Peyer's patch (tissue), 4 donors: ENCODE measurements around the gene CDK6. TPM values are rescaled to one million over a fixed set of nuclear protein-coding genes. Genes with fewer than 3 reads are reported as not detected.

Source experiments
- DNase-seq, 3 donors: peaks; one replicate each; pipeline ENCODE4 v3.0.0-alpha.2; 2017 to 2019
- H3K27ac ChIP-seq, 4 donors: fragments of 200-600 bp; sonication (generic); one replicate each; pipeline ENCODE4 v1.5.1; 2016 to 2019
- H3K27me3 ChIP-seq, 2 donors: fragments of 200-600 bp; sonication (generic); one replicate each; pipeline ENCODE4 v1.5.1; 2019
- H3K36me3 ChIP-seq, 3 donors: fragments of 200-600 bp; sonication (generic); one replicate each; pipeline ENCODE4 v1.5.1; 2016 to 2019
- H3K4me1 ChIP-seq, 4 donors: fragments of 200-600 bp; sonication (generic); one replicate each; pipeline ENCODE4 v1.5.1; 2016 to 2019
- H3K4me3 ChIP-seq, 4 donors: fragments of 200-600 bp; sonication (generic); 1 replicate in 3 of 4; 2 replicates in 1 of 4; pipeline ENCODE4 v1.5.1; 2016 to 2019; ENCODE audit warnings: mild to moderate bottlenecking in 1 of 4
- H3K9me3 ChIP-seq, 4 donors: fragments of 200-600 bp; sonication (generic); one replicate each; pipeline ENCODE4 v1.5.1; 2016 to 2019; ENCODE audit warnings: mild to moderate bottlenecking in 1 of 4
- POLR2A ChIP-seq, 2 donors: fragments of 450-650 bp; IDR thresholded peaks; one replicate each; pipeline ENCODE4 v1.5.1; 2017; ENCODE audit warnings: antibody characterized with exemption in 2 of 2, mild to moderate bottlenecking in 2 of 2, moderate library complexity in 2 of 2
- total RNA-seq, 4 donors: library from RNA; depleted of rRNA; stranded (reverse); fragments of >200 nt; gene quantifications; one replicate each; pipeline ENCODE4 v1.1.0, GENCODE V29; 2016
- TF ChIP-seq, protein P1 (sequence below), 6 experiments: fragments of 450-650 bp in 4 of 6; fragments of 200-600 bp in 2 of 6; sonication (generic) in 1 of 6; IDR thresholded peaks; one replicate each; pipeline ENCODE4 v1.5.1; 2017 to 2019; ENCODE audit warnings: antibody characterized with exemption in 6 of 6, mild to moderate bottlenecking in 3 of 6, moderate library complexity in 1 of 6

The CDK6 gene
- total RNA-seq, 4 donors from 2014 or later: 25.6 to 75.1 (median 55.4) TPM

GRCh38 chr7:92722541-92722940 lies 113.8 kb downstream of the CDK6 start:
- TF ChIP-seq, protein P1, sequence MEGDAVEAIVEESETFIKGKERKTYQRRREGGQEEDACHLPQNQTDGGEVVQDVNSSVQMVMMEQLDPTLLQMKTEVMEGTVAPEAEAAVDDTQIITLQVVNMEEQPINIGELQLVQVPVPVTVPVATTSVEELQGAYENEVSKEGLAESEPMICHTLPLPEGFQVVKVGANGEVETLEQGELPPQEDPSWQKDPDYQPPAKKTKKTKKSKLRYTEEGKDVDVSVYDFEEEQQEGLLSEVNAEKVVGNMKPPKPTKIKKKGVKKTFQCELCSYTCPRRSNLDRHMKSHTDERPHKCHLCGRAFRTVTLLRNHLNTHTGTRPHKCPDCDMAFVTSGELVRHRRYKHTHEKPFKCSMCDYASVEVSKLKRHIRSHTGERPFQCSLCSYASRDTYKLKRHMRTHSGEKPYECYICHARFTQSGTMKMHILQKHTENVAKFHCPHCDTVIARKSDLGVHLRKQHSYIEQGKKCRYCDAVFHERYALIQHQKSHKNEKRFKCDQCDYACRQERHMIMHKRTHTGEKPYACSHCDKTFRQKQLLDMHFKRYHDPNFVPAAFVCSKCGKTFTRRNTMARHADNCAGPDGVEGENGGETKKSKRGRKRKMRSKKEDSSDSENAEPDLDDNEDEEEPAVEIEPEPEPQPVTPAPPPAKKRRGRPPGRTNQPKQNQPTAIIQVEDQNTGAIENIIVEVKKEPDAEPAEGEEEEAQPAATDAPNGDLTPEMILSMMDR (IDR thresholded peaks at IDR 0.05): no peak
- TF ChIP-seq POLR2A (IDR thresholded peaks at IDR 0.05): no peak
- DNase-seq: no peak
- H3K27me3 ChIP-seq: no peaks in the 10 kb centered on the region
- no peak overlapping the region for H3K4me3 ChIP-seq
- peaks cover 0 to 10% (median 1%) of the 10 kb centered on the region in 4 donors for H3K4me1 ChIP-seq
- H3K9me3 ChIP-seq: no peaks in the 10 kb centered on the region
- H3K27ac ChIP-seq: no peak overlapping the region
- peaks cover 0 to 18% (median 0%) of the 10 kb centered on the region in 3 donors for H3K36me3 ChIP-seq

- Histone ChIP-seq H3K4me1 (peaks cover 0 to 10% (median 2%) of the 10 kb centered on the region in 4 donors), H3K27me3 (no peaks in the 10 kb centered on the region), H3K9me3 (no peaks in the 10 kb centered on the region), H3K4me3 (no peak overlapping the region), H3K27ac (no peak overlapping the region), H3K36me3 (peaks cover 0 to 18% (median 0%) of the 10 kb centered on the region in 3 donors)
- DNase-seq: no peak
- no peak for TF ChIP-seq POLR2A (IDR thresholded peaks at IDR 0.05)
- TF ChIP-seq, protein P1 (IDR thresholded peaks at IDR 0.05): no peak
These were observed 115.6 kb downstream of the CDK6 start for GRCh38 chr7:92720604-92721350.

GRCh38 chr7:92717993-92718716 lies 118.2 kb downstream of the CDK6 start:
- H3K27me3 ChIP-seq: no peaks in the 10 kb centered on the region
- no peaks in the 10 kb centered on the region for H3K36me3 ChIP-seq
- peak; percentile 38 to 65 (median 56) for DNase-seq
- peak overlapping the region; percentile 8 to 78 (median 58) for H3K27ac ChIP-seq
- peak overlapping the region; percentile 16 to 58 (median 29) for H3K4me3 ChIP-seq
- no peaks in the 10 kb centered on the region for H3K9me3 ChIP-seq
- H3K4me1 ChIP-seq: peaks cover 0 to 10% (median 2%) of the 10 kb centered on the region in 4 donors
- TF ChIP-seq POLR2A (IDR thresholded peaks at IDR 0.05): no peak
- TF ChIP-seq, protein P1 (IDR thresholded peaks at IDR 0.05): no peak

GRCh38 chr7:92717623-92717992 lies 118.8 kb downstream of the CDK6 start:
- Histone ChIP-seq H3K27me3 (no peaks in the 10 kb centered on the region), H3K4me1 (peaks cover 0 to 10% (median 2%) of the 10 kb centered on the region in 4 donors), H3K27ac (peak overlapping the region; percentile 8 to 78 (median 58)), H3K36me3 (no peaks in the 10 kb centered on the region), H3K9me3 (no peaks in the 10 kb centered on the region), H3K4me3 (peak overlapping the region; percentile 16 to 58 (median 29))
- TF ChIP-seq, protein P1 (IDR thresholded peaks at IDR 0.05): no peak
- TF ChIP-seq POLR2A (IDR thresholded peaks at IDR 0.05): no peak
- DNase-seq: no peak

GRCh38 chr7:92716825-92717580 lies 119.4 kb downstream of the CDK6 start:
- Histone ChIP-seq H3K4me3 (no peak overlapping the region), H3K4me1 (peaks cover 0 to 10% (median 2%) of the 10 kb centered on the region in 4 donors), H3K9me3 (no peaks in the 10 kb centered on the region), H3K27me3 (no peaks in the 10 kb centered on the region), H3K27ac (peak overlapping the region in 1 of 4 donors; percentile 73), H3K36me3 (no peaks in the 10 kb centered on the region)
- no peak for DNase-seq
- TF ChIP-seq, protein P1 (IDR thresholded peaks at IDR 0.05): no peak
- TF ChIP-seq POLR2A (IDR thresholded peaks at IDR 0.05): no peak
